Mesodermal cell (in vitro differentiated cells): ENCODE measurements around the gene SNX24. TPM values are rescaled to one million over a fixed set of nuclear protein-coding genes. Genes with fewer than 3 reads are reported as not detected.

Source experiments
- H3K27ac ChIP-seq: 2 replicates; pipeline ENCODE4 v1.7.0; 2013; ENCODE audit warnings: mild to moderate bottlenecking, low read depth, low read length, moderate library complexity; ENCODE audit not compliant: severe bottlenecking
- H3K36me3 ChIP-seq: 2 replicates; pipeline ENCODE4 v1.7.1; 2013; ENCODE audit warnings: mild to moderate bottlenecking, low read length, moderate library complexity; ENCODE audit not compliant: control insufficient read depth, insufficient read depth
- H3K4me1 ChIP-seq: one replicate; pipeline ENCODE4 v1.7.1; 2013; ENCODE audit warnings: mild to moderate bottlenecking, low read length; ENCODE audit not compliant: insufficient read depth, control insufficient read depth, poor library complexity, severe bottlenecking
- H3K4me3 ChIP-seq: 2 replicates; pipeline ENCODE4 v1.7.0; 2013; ENCODE audit warnings: low read length, control low read depth, mild to moderate bottlenecking; ENCODE audit not compliant: insufficient read depth, poor library complexity, severe bottlenecking; ENCODE audit errors: extremely low read depth
- H3K9me3 ChIP-seq: 2 replicates; pipeline ENCODE4 v1.7.1; 2013; ENCODE audit warnings: mild to moderate bottlenecking, low read length, moderate library complexity; ENCODE audit not compliant: control insufficient read depth
- WGBS, 2 experiments: methylation state at CpG; one replicate each; pipeline ENCODE4 v1.1.5; 2013; ENCODE audit warnings: missing lambda C conversion rate in 2 of 2; ENCODE audit not compliant: insufficient coverage in 2 of 2; 5-methylcytosine and 5-hydroxymethylcytosine counted together
- polyA plus RNA-seq, 2 experiments: library from polyadenylated mRNA; stranded (reverse); fragments of 50-300 nt; gene quantifications; one replicate each; pipeline ENCODE4 v1.2.3, GENCODE V29; 2013

Gene SNX24
- 14.7 TPM for polyA plus RNA-seq (2013, experiment 1 of 2)
- 21.8 TPM for polyA plus RNA-seq (2013, experiment 2 of 2)

- WGBS, 2 experiments, result 0 to 1% methylated on average over 71 to 78 of the region's 92 CpGs
- H3K9me3 ChIP-seq, result no peaks in the 10 kb centered on the region
- peak within 1 kb of the TSS; percentile 75 for H3K27ac ChIP-seq
- no peaks in the 10 kb centered on the region for H3K36me3 ChIP-seq
- peak within 1 kb of the TSS; percentile 80 for H3K4me3 ChIP-seq
- H3K4me1 ChIP-seq, result peaks cover 13% of the 10 kb centered on the region
Observed at GRCh38 chr5:122845229-122846050, at the start of gene SNX24. Gene SNX24 (plus strand): TSS chr5:122845613. CDS start chr5:122845634, 21 bp downstream.

- WGBS, 2 experiments, result no CpG with 5 or more reads among the region's 2 CpGs
- Histone ChIP-seq H3K4me3 (no peak overlapping the region), H3K36me3 (peaks cover 30% of the 10 kb centered on the region), H3K27ac (no peak overlapping the region), H3K9me3 (no peaks in the 10 kb centered on the region), H3K4me1 (no peaks in the 10 kb centered on the region)
Observed at GRCh38 chr5:122805481-122805880, 39.9 kb upstream of the SNX24 start.

- WGBS, 2 experiments, result no CpG with 5 or more reads among the region's 2 CpGs
- H3K4me3 ChIP-seq, result no peak overlapping the region
Observed at GRCh38 chr5:122810405-122810804, 35.0 kb upstream of the SNX24 start.

GRCh38 chr5:122815218-122815767, 30.1 kb upstream of the SNX24 start:
- H3K27ac ChIP-seq, result no peak overlapping the region
- H3K4me1 ChIP-seq, result no peaks in the 10 kb centered on the region
- H3K36me3 ChIP-seq, result peaks cover 5% of the 10 kb centered on the region
- H3K4me3 ChIP-seq, result no peak overlapping the region
- no CpG with 5 or more reads among the region's 3 CpGs for WGBS, 2 experiments
- no peaks in the 10 kb centered on the region for H3K9me3 ChIP-seq

More at GRCh38 chr5:122810405-122810804, 35.0 kb upstream of the SNX24 start:
- Histone ChIP-seq H3K4me1 (no peaks in the 10 kb centered on the region), H3K36me3 (peaks cover 7% of the 10 kb centered on the region), H3K27ac (no peak overlapping the region), H3K9me3 (no peaks in the 10 kb centered on the region)

- H3K4me1 ChIP-seq, result no peaks in the 10 kb centered on the region
- 71 to 80% methylated on average over 4 to 5 of the region's 5 CpGs for WGBS, 2 experiments
- H3K4me3 ChIP-seq, result no peak overlapping the region
- H3K36me3 ChIP-seq, result peaks cover 12% of the 10 kb centered on the region
- no peak overlapping the region for H3K27ac ChIP-seq
- no peaks in the 10 kb centered on the region for H3K9me3 ChIP-seq
Observed at GRCh38 chr5:122816756-122817155, 28.7 kb upstream of the SNX24 start.

- Histone ChIP-seq H3K4me1 (no peaks in the 10 kb centered on the region), H3K4me3 (no peak overlapping the region)
Observed at GRCh38 chr5:122831984-122832383, 13.4 kb upstream of the SNX24 start.

GRCh38 chr5:122835681-122836080, 9.7 kb upstream of the SNX24 start:
- H3K4me3 ChIP-seq, result no peak overlapping the region

More at GRCh38 chr5:122831984-122832383, 13.4 kb upstream of the SNX24 start:
- peaks cover 12% of the 10 kb centered on the region for H3K36me3 ChIP-seq
- no peaks in the 10 kb centered on the region for H3K9me3 ChIP-seq
- no CpG with 5 or more reads among the region's 1 CpG for WGBS, 2 experiments
- no peak overlapping the region for H3K27ac ChIP-seq

GRCh38 chr5:122836947-122837346, 8.5 kb upstream of the SNX24 start:
- 82 to 95% methylated on average over 3 of the region's 3 CpGs for WGBS, 2 experiments
- Histone ChIP-seq H3K36me3 (no peaks in the 10 kb centered on the region), H3K4me1 (no peaks in the 10 kb centered on the region), H3K9me3 (no peaks in the 10 kb centered on the region), H3K27ac (no peak overlapping the region), H3K4me3 (no peak overlapping the region)

More at GRCh38 chr5:122835681-122836080, 9.7 kb upstream of the SNX24 start:
- no peak overlapping the region for H3K27ac ChIP-seq
- no peaks in the 10 kb centered on the region for H3K4me1 ChIP-seq
- no peaks in the 10 kb centered on the region for H3K36me3 ChIP-seq
- 100% methylated on average over 1 of the region's 1 CpG for WGBS, 2 experiments
- H3K9me3 ChIP-seq, result no peaks in the 10 kb centered on the region

GRCh38 chr5:122839731-122840130, 5.7 kb upstream of the SNX24 start:
- H3K27ac ChIP-seq, result no peak overlapping the region
- WGBS, 2 experiments, result 83 to 100% methylated on average over 1 to 2 of the region's 4 CpGs
- no peaks in the 10 kb centered on the region for H3K4me1 ChIP-seq
- no peaks in the 10 kb centered on the region for H3K9me3 ChIP-seq
- no peaks in the 10 kb centered on the region for H3K36me3 ChIP-seq
- H3K4me3 ChIP-seq, result no peak overlapping the region

GRCh38 chr5:122842016-122842580, 3.3 kb upstream of the SNX24 start:
- WGBS, 2 experiments, result 95% methylated on average over 2 to 4 of the region's 6 CpGs
- H3K4me3 ChIP-seq, result no peak overlapping the region
- peaks cover 9% of the 10 kb centered on the region for H3K4me1 ChIP-seq
- H3K36me3 ChIP-seq, result no peaks in the 10 kb centered on the region
- H3K9me3 ChIP-seq, result no peaks in the 10 kb centered on the region
- no peak overlapping the region for H3K27ac ChIP-seq
